Spleen (tissue), 11 donors: Measurements from ENCODE around the gene TGFA. TPM values are rescaled to one million over a fixed set of nuclear protein-coding genes. Genes with fewer than 3 reads are reported as not detected.

ENCODE experiments used
- DNase-seq: peaks from one replicate; pipeline ENCODE4 v3.0.0-alpha.2; 2020
- H3K27ac ChIP-seq, 8 donors: fragments of 200-600 bp; sonication (generic) in 7 of 8; 1 replicate in 4 of 8; 2 replicates in 4 of 8; pipeline versions ENCODE4 v1.5.0 to v1.8.0; 2016 to 2021; ENCODE audit warnings: inconsistent platforms in 4 of 8, mild to moderate bottlenecking in 4 of 8, moderate library complexity in 1 of 8
- H3K27me3 ChIP-seq, 7 donors: fragments of 200-600 bp; sonication (generic) in 6 of 7; replicated peaks in 1 of 7; 1 replicate in 4 of 7; 2 replicates in 3 of 7; pipeline versions ENCODE4 v1.5.0 to v1.8.0; 2016 to 2021; ENCODE audit warnings: inconsistent platforms in 3 of 7, mild to moderate bottlenecking in 1 of 7
- H3K36me3 ChIP-seq, 6 donors: fragments of 200-600 bp; sonication (generic) in 5 of 6; 1 replicate in 4 of 6; 2 replicates in 2 of 6; pipeline versions ENCODE4 v1.5.0 to v1.8.0; 2016 to 2021; ENCODE audit warnings: inconsistent platforms in 2 of 6
- H3K4me1 ChIP-seq, 6 donors: fragments of 200-600 bp; sonication (generic) in 5 of 6; 1 replicate in 3 of 6; 2 replicates in 3 of 6; pipeline versions ENCODE4 v1.5.0 to v1.8.0; 2016 to 2021; ENCODE audit warnings: inconsistent platforms in 3 of 6
- H3K4me3 ChIP-seq, 8 donors: fragments of 200-600 bp; sonication (generic) in 7 of 8; 1 replicate in 4 of 8; 2 replicates in 4 of 8; pipeline versions ENCODE4 v1.5.0 to v1.8.0; 2016 to 2021; ENCODE audit warnings: inconsistent platforms in 4 of 8, mild to moderate bottlenecking in 4 of 8, moderate library complexity in 2 of 8
- H3K9me3 ChIP-seq, 8 donors: fragments of 200-600 bp; sonication (generic) in 7 of 8; 1 replicate in 4 of 8; 2 replicates in 4 of 8; pipeline versions ENCODE4 v1.5.0 to v1.8.0; 2016 to 2021; ENCODE audit warnings: inconsistent platforms in 4 of 8
- POLR2A ChIP-seq, 3 donors: fragments of 450-650 bp; IDR thresholded peaks; one replicate each; pipeline ENCODE4 v1.5.1; 2017; ENCODE audit warnings: antibody characterized with exemption in 3 of 3, mild to moderate bottlenecking in 1 of 3
- POLR2AphosphoS5 ChIP-seq, 3 donors: sonication (generic); formaldehyde crosslinking; IDR thresholded peaks; one replicate each; pipeline ENCODE4 v1.5.1; 2017; ENCODE audit warnings: antibody characterized with exemption in 3 of 3
- WGBS, 5 donors: extraction: QIAGEN DNeasy Blood & Tissue Kit in 3 of 5; methylation state at CpG; one replicate each; pipeline versions ENCODE4 v1.1.5 to v1.1.7; 2013 to 2018; 5-methylcytosine and 5-hydroxymethylcytosine counted together
- intact Hi-C: fragments of 100-400 bp; cut with DNase I; formaldehyde crosslinking; loops from one replicate; pipeline ENCODE4 v1.15.0; 2023; ENCODE audit warnings: low total_unique reads
- polyA plus RNA-seq, 3 donors: library from polyadenylated mRNA; stranded (reverse); fragments of 200-250 nt; gene quantifications; one replicate each; pipeline ENCODE4 v1.2.1, GENCODE V29; 2013
- total RNA-seq, 7 donors: library from RNA; depleted of rRNA in 3 of 7; stranded (reverse); fragments of >200 nt in 3 of 7; fragmentation: NEBNext Ultra II Directional in 4 of 7; extraction: Animal tissue kit (Norgen Biotek cat#: 25700) in 4 of 7; gene quantifications; one replicate each; pipeline versions ENCODE4 v1.1.0 to v1.2.1, GENCODE V29; 2016 to 2021
- TF ChIP-seq, protein P1 (sequence below), 11 experiments: fragments of 200-600 bp in 7 of 11; fragments of 450-650 bp in 4 of 11; sonication (generic) in 4 of 11; IDR thresholded peaks in 8 of 11; conservative IDR thresholded peaks in 3 of 11; 1 replicate in 7 of 11; 2 replicates in 4 of 11; pipeline versions ENCODE4 v1.4.0 to v1.8.0; 2016 to 2021; ENCODE audit warnings: antibody characterized with exemption in 11 of 11, inconsistent platforms in 4 of 11, mild to moderate bottlenecking in 1 of 11
- donor health status: healthy with polysubstance abuse.
- donor health status: DM: no; HTN: no; CAD: no; lungs with moderate emphysema.
- donor health status: DM: no; HTN: no; CAD: no.
- donor health status: Bipolar disorder and iron deficiency.
- donor health status: healthy.
- donor health status: DM: no; HTN: no; CAD: no.
- donor health status: DM: yes; HTN: yes; CAD: no.

Gene TGFA
- total and polyA plus RNA-seq, 10 donors, result 1.3 to 27.5 (median 13.2) TPM

DNA sequence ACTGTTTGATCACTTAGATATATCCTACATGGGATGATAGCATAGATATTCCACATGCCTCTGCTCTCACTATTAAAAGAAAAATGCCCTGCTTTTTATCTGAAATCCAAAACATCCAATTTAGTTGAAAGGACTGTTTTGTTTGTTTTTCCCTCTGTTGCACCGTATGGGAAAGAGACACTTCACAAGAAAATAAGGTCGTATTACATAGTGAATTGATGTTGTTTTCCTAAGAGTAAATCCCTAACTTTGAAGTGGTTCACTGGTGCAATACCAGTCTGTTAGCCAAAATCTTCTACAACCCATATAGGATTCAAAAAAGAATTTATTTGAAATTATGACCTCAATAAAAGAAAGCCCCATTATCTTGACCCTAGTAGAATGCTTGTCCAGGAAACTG is 18.1 kb downstream of the TGFA start:
- Histone ChIP-seq H3K36me3 (no peaks in the 10 kb centered on the region), H3K4me1 (no peaks in the 10 kb centered on the region), H3K4me3 (no peak overlapping the region), H3K9me3 (peaks cover 0 to 25% (median 10%) of the 10 kb centered on the region in 8 donors), H3K27me3 (no peaks in the 10 kb centered on the region), H3K27ac (no peak overlapping the region)
- DNase-seq, result no peak
- 38 to 84% (median 61%) methylated on average over 2 of the region's 2 CpGs for WGBS, 5 donors
- TF ChIP-seq, protein P1, sequence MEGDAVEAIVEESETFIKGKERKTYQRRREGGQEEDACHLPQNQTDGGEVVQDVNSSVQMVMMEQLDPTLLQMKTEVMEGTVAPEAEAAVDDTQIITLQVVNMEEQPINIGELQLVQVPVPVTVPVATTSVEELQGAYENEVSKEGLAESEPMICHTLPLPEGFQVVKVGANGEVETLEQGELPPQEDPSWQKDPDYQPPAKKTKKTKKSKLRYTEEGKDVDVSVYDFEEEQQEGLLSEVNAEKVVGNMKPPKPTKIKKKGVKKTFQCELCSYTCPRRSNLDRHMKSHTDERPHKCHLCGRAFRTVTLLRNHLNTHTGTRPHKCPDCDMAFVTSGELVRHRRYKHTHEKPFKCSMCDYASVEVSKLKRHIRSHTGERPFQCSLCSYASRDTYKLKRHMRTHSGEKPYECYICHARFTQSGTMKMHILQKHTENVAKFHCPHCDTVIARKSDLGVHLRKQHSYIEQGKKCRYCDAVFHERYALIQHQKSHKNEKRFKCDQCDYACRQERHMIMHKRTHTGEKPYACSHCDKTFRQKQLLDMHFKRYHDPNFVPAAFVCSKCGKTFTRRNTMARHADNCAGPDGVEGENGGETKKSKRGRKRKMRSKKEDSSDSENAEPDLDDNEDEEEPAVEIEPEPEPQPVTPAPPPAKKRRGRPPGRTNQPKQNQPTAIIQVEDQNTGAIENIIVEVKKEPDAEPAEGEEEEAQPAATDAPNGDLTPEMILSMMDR (IDR thresholded peaks at IDR 0.05 in 8 of 11, conservative IDR thresholded peaks at IDR 0.05 in 3 of 11), result no peak
- TF ChIP-seq POLR2AphosphoS5 (IDR thresholded peaks at IDR 0.05) (no peak), POLR2A (IDR thresholded peaks at IDR 0.05) (no peak)
- intact Hi-C loops, result no loop called here

DNA sequence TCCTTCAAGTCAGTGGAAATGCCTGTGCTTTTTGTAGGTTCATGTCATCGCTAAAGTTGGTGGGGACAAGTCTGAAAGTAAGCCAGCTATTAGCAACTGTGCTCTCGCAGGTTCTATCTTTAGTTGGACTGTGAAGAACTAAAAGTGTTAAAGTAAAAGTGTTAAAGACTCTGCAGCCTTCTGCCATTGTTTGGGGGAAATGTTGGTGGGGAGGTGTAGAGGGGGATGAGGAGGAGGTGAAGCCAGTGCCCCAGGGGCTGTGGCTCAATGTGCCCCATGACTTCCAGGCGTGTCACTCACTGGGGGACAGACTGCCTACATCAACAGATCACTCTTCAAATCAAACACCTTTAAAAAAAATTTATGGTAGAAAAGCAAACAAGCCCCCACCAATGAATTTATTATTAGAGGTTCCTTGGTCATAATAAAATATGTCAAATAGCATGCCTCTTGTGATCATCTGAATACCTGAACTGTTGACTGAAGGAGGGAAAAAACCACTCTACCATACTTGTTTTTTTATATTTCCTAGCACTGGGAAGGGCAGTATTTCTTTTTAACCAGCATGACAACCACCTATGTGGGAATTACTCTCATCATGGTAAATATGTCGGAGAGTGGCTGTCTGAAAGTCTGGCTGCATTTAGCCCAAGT is 19.3 kb downstream of the TGFA start:
- no peak overlapping the region for H3K4me3 ChIP-seq
- no peak for DNase-seq
- intact Hi-C loops, result no loop called here
- WGBS, 5 donors, result 63 to 86% (median 77%) methylated on average over 4 of the region's 4 CpGs
- no peaks in the 10 kb centered on the region for H3K27me3 ChIP-seq
- H3K9me3 ChIP-seq, result peaks cover 0 to 25% (median 10%) of the 10 kb centered on the region in 8 donors
- H3K36me3 ChIP-seq, result no peaks in the 10 kb centered on the region
- TF ChIP-seq, protein P1 (IDR thresholded peaks at IDR 0.05 in 8 of 11, conservative IDR thresholded peaks at IDR 0.05 in 3 of 11), result no peak
- TF ChIP-seq POLR2A (IDR thresholded peaks at IDR 0.05) (no peak), POLR2AphosphoS5 (IDR thresholded peaks at IDR 0.05) (no peak)
- H3K4me1 ChIP-seq, result no peaks in the 10 kb centered on the region
- H3K27ac ChIP-seq, result no peak overlapping the region

DNA sequence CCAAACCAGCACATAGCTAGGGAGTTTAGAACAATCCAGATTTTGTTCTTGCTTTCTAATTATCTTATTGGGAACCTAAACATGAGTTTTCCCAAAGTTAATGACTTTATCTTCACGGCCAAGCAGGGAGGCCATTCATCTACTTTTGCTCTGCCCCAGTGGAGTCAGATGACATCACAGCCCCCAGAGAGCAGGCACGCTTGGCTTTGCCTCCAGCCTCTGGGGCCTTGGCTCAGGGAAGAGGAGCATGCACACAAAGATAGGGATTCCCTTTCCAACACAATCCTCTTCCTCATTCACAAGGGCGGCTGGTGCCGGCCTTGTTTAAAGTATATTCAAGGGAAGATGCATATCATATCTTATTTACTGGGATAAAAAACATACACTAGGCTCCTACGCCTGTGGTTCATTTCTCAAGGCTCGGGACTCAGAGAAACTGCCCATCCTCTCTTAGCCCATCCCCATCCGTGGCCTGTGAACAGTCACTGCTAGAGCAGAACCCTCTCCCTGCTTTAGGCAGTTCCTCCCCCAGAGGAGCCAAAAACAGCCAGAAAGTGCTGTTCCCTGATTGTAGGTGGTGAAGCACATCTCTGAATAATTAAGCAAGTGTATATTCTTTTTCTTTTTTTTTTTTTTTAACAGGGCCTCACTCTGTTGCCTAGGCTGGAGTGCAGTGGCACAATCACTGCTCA is 21.2 kb downstream of the TGFA start:
- H3K4me1 ChIP-seq, result no peaks in the 10 kb centered on the region
- no peaks in the 10 kb centered on the region for H3K36me3 ChIP-seq
- no peak overlapping the region for H3K4me3 ChIP-seq
- H3K27ac ChIP-seq, result no peak overlapping the region
- intact Hi-C loops, result no loop called here
- H3K27me3 ChIP-seq, result no peaks in the 10 kb centered on the region
- 82 to 90% (median 88%) methylated on average over 7 of the region's 7 CpGs for WGBS, 5 donors
- peaks cover 0 to 24% (median 10%) of the 10 kb centered on the region in 8 donors for H3K9me3 ChIP-seq
- no peak for DNase-seq
- TF ChIP-seq, protein P1 (IDR thresholded peaks at IDR 0.05 in 8 of 11, conservative IDR thresholded peaks at IDR 0.05 in 3 of 11), result no peak
- TF ChIP-seq POLR2AphosphoS5 (IDR thresholded peaks at IDR 0.05), result no peak
- no peak for TF ChIP-seq POLR2A (IDR thresholded peaks at IDR 0.05)

DNA sequence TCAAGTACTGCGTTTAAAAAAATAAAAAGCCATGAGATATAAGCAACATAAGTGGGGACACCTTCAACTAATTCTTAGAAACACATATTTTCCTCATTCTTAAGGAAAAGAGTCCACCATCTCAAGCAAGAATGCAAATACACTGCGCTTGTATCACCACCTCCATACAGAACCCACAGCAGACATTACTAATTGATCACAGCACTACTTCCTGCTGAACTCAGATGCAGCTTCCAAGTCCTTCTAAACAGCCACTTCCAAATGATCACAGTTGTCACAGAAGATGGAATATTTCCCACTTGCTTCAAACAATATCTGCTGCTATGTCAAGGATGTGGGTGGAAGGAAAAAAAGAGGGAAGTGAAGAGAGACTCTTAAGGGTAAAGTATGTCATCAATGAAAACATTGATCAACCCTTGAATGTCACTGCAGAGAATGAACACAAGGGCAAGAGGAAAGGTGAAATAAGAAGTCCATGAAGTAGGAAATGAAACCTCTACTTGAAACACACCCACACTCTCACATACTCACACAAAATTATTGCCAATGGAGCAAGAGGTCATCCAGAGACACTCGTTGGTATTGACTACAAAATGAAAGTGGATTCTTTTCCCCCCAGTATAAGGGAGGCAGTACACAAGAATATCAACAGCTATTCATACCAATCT is 22.1 kb downstream of the TGFA start:
- intact Hi-C loops, result no loop called here
- no peak for DNase-seq
- H3K36me3 ChIP-seq, result no peaks in the 10 kb centered on the region
- no peaks in the 10 kb centered on the region for H3K27me3 ChIP-seq
- no peak overlapping the region for H3K27ac ChIP-seq
- H3K9me3 ChIP-seq, result peaks cover 0 to 16% (median 5%) of the 10 kb centered on the region in 8 donors
- H3K4me1 ChIP-seq, result peaks cover 0 to 3% (median 0%) of the 10 kb centered on the region in 6 donors
- no peak overlapping the region for H3K4me3 ChIP-seq
- 67 to 85% (median 78%) methylated on average over 3 of the region's 3 CpGs for WGBS, 5 donors
- TF ChIP-seq, protein P1 (IDR thresholded peaks at IDR 0.05 in 8 of 11, conservative IDR thresholded peaks at IDR 0.05 in 3 of 11), result no peak
- TF ChIP-seq POLR2A (IDR thresholded peaks at IDR 0.05) (no peak), POLR2AphosphoS5 (IDR thresholded peaks at IDR 0.05) (no peak)
